ENCODE data around the gene TP53I11. TPM values are rescaled to one million over a fixed set of nuclear protein-coding genes. Genes with fewer than 3 reads are reported as not detected.

The TP53I11 gene
- total RNA-seq, 1 experiment from 2014 or later: 7.7 TPM

DNA sequence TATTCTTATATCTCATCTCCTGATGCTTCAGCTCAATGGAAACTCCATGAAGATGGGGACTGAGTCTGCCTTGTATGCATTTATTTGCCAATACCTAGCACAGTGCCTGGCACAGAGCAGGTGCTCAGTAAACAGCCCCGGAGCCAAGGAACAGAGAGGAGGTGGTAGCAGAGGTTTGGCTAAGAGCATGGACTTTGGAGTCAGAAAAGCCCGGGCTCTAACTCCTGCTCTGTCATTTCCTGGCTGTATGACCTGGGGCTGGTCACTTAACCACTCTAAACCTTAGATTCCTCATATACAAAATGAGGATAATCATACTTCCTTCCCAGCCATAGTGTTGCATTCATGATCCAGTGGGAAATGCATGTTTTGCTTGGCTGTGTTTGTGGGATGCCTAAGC lies 36.6 kb downstream of the TP53I11 start:
- H3K27me3 Mint-ChIP-seq (ENCODE audit: insufficient read depth, unreplicated experiment): no peaks in the 10 kb centered on the region
- TF ChIP-seq, protein P1, sequence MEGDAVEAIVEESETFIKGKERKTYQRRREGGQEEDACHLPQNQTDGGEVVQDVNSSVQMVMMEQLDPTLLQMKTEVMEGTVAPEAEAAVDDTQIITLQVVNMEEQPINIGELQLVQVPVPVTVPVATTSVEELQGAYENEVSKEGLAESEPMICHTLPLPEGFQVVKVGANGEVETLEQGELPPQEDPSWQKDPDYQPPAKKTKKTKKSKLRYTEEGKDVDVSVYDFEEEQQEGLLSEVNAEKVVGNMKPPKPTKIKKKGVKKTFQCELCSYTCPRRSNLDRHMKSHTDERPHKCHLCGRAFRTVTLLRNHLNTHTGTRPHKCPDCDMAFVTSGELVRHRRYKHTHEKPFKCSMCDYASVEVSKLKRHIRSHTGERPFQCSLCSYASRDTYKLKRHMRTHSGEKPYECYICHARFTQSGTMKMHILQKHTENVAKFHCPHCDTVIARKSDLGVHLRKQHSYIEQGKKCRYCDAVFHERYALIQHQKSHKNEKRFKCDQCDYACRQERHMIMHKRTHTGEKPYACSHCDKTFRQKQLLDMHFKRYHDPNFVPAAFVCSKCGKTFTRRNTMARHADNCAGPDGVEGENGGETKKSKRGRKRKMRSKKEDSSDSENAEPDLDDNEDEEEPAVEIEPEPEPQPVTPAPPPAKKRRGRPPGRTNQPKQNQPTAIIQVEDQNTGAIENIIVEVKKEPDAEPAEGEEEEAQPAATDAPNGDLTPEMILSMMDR (IDR thresholded peaks at IDR 0.05; ENCODE audit: insufficient read depth in 1 of 2, low read depth in 1 of 2, low read length in 1 of 2, severe bottlenecking in 1 of 2, unreplicated experiment in 1 of 2): no peak
- Histone ChIP-seq H3K4me1 (no peaks in the 10 kb centered on the region), H3K4me3 (ENCODE audit: low read depth, low read length) (no peak overlapping the region), H3K36me3 (ENCODE audit: control insufficient read depth, insufficient read depth, low read length) (no peaks in the 10 kb centered on the region), H3K27me3 (replicated peaks; ENCODE audit: control insufficient read depth, insufficient read depth, low read length) (no peaks in the 10 kb centered on the region), H3K9me3 (no peaks in the 10 kb centered on the region)
- H3K27ac Mint-ChIP-seq (ENCODE audit: unreplicated experiment): no peak overlapping the region
- CTCF ChIA-PET: no interaction called here
- no peak for DNase-seq
- POLR2A ChIA-PET: no interaction called here
- no peaks in the 10 kb centered on the region for H3K36me3 Mint-ChIP-seq (ENCODE audit: insufficient read depth, unreplicated experiment)
- H3K4me1 Mint-ChIP-seq (ENCODE audit: low read depth, unreplicated experiment): peaks cover 7% of the 10 kb centered on the region
- no TSS peak for BruUV-seq (replicated peaks)
- intact Hi-C loops (cut with micrococcal nuclease; ENCODE audit: unreplicated experiment): no loop called here
- H3K4me3 Mint-ChIP-seq (ENCODE audit: unreplicated experiment): no peak overlapping the region
- no peaks in the 10 kb centered on the region for H3K9me3 Mint-ChIP-seq (ENCODE audit: unreplicated experiment)

DNA sequence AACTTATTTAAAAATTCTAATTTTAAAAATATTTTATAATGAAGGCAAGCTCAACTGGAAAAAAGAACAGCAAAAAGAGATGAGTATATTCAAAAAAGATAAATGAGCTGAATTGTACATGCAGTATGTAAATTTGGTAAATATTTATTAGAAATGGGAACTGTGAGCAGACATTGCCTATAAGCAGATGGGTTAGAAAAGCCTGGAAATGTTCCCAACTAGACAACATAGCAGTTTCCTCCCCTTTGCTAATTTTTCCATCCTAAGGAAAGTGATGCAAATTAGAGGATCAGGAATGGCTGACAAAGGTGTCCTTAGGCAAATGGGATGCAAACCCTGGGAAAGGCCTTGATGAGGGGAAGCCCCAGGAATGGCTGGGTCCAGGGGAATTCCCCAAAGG lies 37.2 kb downstream of the TP53I11 start:
- Histone ChIP-seq H3K36me3 (ENCODE audit: control insufficient read depth, insufficient read depth, low read length) (no peaks in the 10 kb centered on the region), H3K27me3 (replicated peaks; ENCODE audit: control insufficient read depth, insufficient read depth, low read length) (no peaks in the 10 kb centered on the region), H3K9me3 (no peaks in the 10 kb centered on the region), H3K4me3 (ENCODE audit: low read depth, low read length) (no peak overlapping the region), H3K4me1 (no peaks in the 10 kb centered on the region)
- Mint-ChIP-seq H3K4me1 (ENCODE audit: low read depth, unreplicated experiment) (peaks cover 7% of the 10 kb centered on the region), H3K27me3 (ENCODE audit: insufficient read depth, unreplicated experiment) (no peaks in the 10 kb centered on the region), H3K27ac (ENCODE audit: unreplicated experiment) (no peak overlapping the region), H3K4me3 (ENCODE audit: unreplicated experiment) (no peak overlapping the region), H3K9me3 (ENCODE audit: unreplicated experiment) (no peaks in the 10 kb centered on the region), H3K36me3 (ENCODE audit: insufficient read depth, unreplicated experiment) (no peaks in the 10 kb centered on the region)
- TF ChIP-seq, protein P1 (IDR thresholded peaks at IDR 0.05; ENCODE audit: insufficient read depth in 1 of 2, low read depth in 1 of 2, low read length in 1 of 2, severe bottlenecking in 1 of 2, unreplicated experiment in 1 of 2): no peak
- intact Hi-C loops (cut with micrococcal nuclease; ENCODE audit: unreplicated experiment): no loop called here
- ChIA-PET POLR2A (no interaction called here), CTCF (no interaction called here)
- no TSS peak for BruUV-seq (replicated peaks)
- DNase-seq: no peak

DNA sequence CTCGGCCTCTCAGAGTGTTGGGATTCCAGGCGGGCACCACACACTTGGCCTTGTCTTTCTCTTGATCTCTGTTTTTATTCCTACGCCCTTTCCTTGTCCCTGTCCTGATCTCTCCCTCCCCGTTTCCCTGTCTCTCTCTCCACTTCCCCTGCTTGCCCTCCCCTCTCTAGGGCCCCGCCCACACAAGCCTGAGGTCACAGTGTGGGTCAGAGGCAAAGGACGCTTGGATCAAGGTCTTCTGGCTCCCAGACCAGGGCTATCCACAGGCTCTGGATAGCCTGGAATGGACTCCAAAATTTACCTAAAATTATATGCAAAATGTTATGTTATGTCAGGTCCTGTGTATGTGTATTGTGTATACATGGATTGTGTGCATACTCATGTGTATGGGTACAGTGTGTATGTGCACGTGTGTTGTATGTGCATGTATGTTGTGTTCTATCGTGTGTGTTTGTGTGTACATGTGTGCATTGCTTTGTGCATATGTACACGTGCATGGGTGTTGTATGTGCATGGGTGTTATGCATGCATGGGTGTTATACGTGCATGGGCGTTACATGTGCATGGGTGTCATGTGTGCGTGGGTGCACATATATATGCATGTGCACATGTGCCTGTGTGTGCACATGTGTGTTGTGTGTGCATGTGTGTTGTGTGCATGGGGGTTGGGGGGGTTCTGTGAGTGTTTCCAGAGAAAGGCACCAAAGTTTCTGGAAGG lies 38.3 kb downstream of the TP53I11 start:
- no TSS peak for BruUV-seq (replicated peaks)
- Histone ChIP-seq H3K9me3 (no peaks in the 10 kb centered on the region), H3K4me3 (ENCODE audit: low read depth, low read length) (no peak overlapping the region), H3K4me1 (no peaks in the 10 kb centered on the region), H3K27me3 (replicated peaks; ENCODE audit: control insufficient read depth, insufficient read depth, low read length) (no peaks in the 10 kb centered on the region), H3K36me3 (ENCODE audit: control insufficient read depth, insufficient read depth, low read length) (no peaks in the 10 kb centered on the region)
- H3K27me3 Mint-ChIP-seq (ENCODE audit: insufficient read depth, unreplicated experiment): no peaks in the 10 kb centered on the region
- TF ChIP-seq, protein P1 (IDR thresholded peaks at IDR 0.05; ENCODE audit: insufficient read depth in 1 of 2, low read depth in 1 of 2, low read length in 1 of 2, severe bottlenecking in 1 of 2, unreplicated experiment in 1 of 2): no peak
- peaks cover 7% of the 10 kb centered on the region for H3K4me1 Mint-ChIP-seq (ENCODE audit: low read depth, unreplicated experiment)
- no peaks in the 10 kb centered on the region for H3K36me3 Mint-ChIP-seq (ENCODE audit: insufficient read depth, unreplicated experiment)
- POLR2A ChIA-PET: no interaction called here
- CTCF ChIA-PET: interaction anchor here (1.0 to 1.7 kb wide), 4 partner anchors 9 to 291 kb away, joined by 3 to 16 read pairs (median 6); no protein-coding TSS in a partner anchor
- DNase-seq: no peak
- H3K9me3 Mint-ChIP-seq (ENCODE audit: unreplicated experiment): no peaks in the 10 kb centered on the region
- H3K27ac Mint-ChIP-seq (ENCODE audit: unreplicated experiment): no peak overlapping the region
- H3K4me3 Mint-ChIP-seq (ENCODE audit: unreplicated experiment): no peak overlapping the region
- intact Hi-C loops (cut with micrococcal nuclease; ENCODE audit: unreplicated experiment): no loop called here
